Mesothelial cell of epicardium (in vitro differentiated cells): Measurements from ENCODE around the gene PPM1F. TPM values are rescaled to one million over a fixed set of nuclear protein-coding genes. Genes with fewer than 3 reads are reported as not detected.
"Not testable (repeated sequence)": the region's sequence is repeated elsewhere in the genome, so short reads cannot be mapped to it uniquely, and the experiment has no call there.

Source experiments
- DNase-seq, 2 experiments: peaks; one replicate each; pipeline ENCODE4 v3.0.0; 2021; ENCODE audit warnings: low spot score in 2 of 2; ENCODE audit not compliant: unreplicated experiment in 2 of 2
- H3K27ac Mint-ChIP-seq: 2 replicates; pipeline ENCODE4 v1.8.0; 2021; ENCODE audit warnings: mixed read lengths
- H3K27me3 Mint-ChIP-seq: 2 replicates; pipeline ENCODE4 v1.8.0; 2021; ENCODE audit warnings: low read depth, mixed read lengths
- H3K36me3 Mint-ChIP-seq: 2 replicates; pipeline ENCODE4 v1.8.0; 2021; ENCODE audit warnings: mixed read lengths
- H3K4me1 Mint-ChIP-seq: 2 replicates; pipeline ENCODE4 v1.8.0; 2021; ENCODE audit warnings: mixed read lengths
- H3K4me3 Mint-ChIP-seq: 2 replicates; pipeline ENCODE4 v1.8.0; 2021; ENCODE audit warnings: mild to moderate bottlenecking, moderate library complexity, mixed read lengths
- H3K9me3 Mint-ChIP-seq: 2 replicates; pipeline ENCODE4 v1.8.0; 2021; ENCODE audit warnings: mixed read lengths
- CTCF ChIP-seq: fragments of 200-600 bp; sonication (generic); IDR thresholded peaks from one replicate; pipeline ENCODE4 v1.5.0; 2021; ENCODE audit warnings: antibody characterized with exemption; ENCODE audit not compliant: unreplicated experiment
- total RNA-seq: library from RNA; stranded (reverse); gene quantifications from 3 replicates; pipeline ENCODE4 v1.2.1, GENCODE V29; 2021

The PPM1F gene
- total RNA-seq, 1 donor from 2014 or later = 34.6 TPM

GRCh38 chr22:21873619-21874018 lies 79.0 kb downstream of the PPM1F start:
- H3K4me3 Mint-ChIP-seq = no peak overlapping the region
- no peak overlapping the region for H3K27ac Mint-ChIP-seq
- no peaks in the 10 kb centered on the region for H3K36me3 Mint-ChIP-seq

GRCh38 chr22:21872741-21873140 lies 79.9 kb downstream of the PPM1F start:
- not testable (repeated sequence) for H3K27ac Mint-ChIP-seq, H3K9me3 Mint-ChIP-seq, H3K4me3 Mint-ChIP-seq

More at GRCh38 chr22:21873619-21874018, 79.0 kb downstream of the PPM1F start:
- TF ChIP-seq CTCF = no peak
- Mint-ChIP-seq H3K4me1 (peaks cover 7% of the 10 kb centered on the region), H3K27me3 (no peaks in the 10 kb centered on the region), H3K9me3 (no peaks in the 10 kb centered on the region)
- no peak for DNase-seq

More at GRCh38 chr22:21872741-21873140, 79.9 kb downstream of the PPM1F start:
- not testable (repeated sequence) for H3K27me3 Mint-ChIP-seq, H3K36me3 Mint-ChIP-seq, DNase-seq
- peaks cover 12% of the 10 kb centered on the region for H3K4me1 Mint-ChIP-seq

Other genes starting within 250 kb of the PPM1F start
- gene YPEL1, start 217.1 kb downstream of the PPM1F start, total RNA-seq = 17.2 to 18.4 TPM (median 17.8 TPM) in 3 replicates
- gene MAPK1, start 85.2 kb downstream of the PPM1F start, total RNA-seq = 90.2 to 92.9 TPM (median 90.4 TPM) in 3 replicates
- gene TOP3B, start 29.9 kb upstream of the PPM1F start, total RNA-seq = 59.8 to 63.3 TPM (median 60.8 TPM) in 3 replicates